Glutamatergic neuron (in vitro differentiated cells): ENCODE results near the gene KCNG2. TPM values are rescaled to one million over a fixed set of nuclear protein-coding genes. Genes with fewer than 3 reads are reported as not detected.

Experiments used
- DNase-seq: peaks from one replicate; pipeline ENCODE4 v3.0.0; 2022
- H3K27ac Mint-ChIP-seq: one replicate; pipeline ENCODE4 v1.8.0; 2020; ENCODE audit warnings: mild to moderate bottlenecking, mixed read lengths, inconsistent platforms; ENCODE audit not compliant: unreplicated experiment
- H3K27me3 Mint-ChIP-seq: one replicate; pipeline ENCODE4 v1.8.0; 2020; ENCODE audit warnings: mild to moderate bottlenecking, moderate library complexity, mixed read lengths, inconsistent platforms; ENCODE audit not compliant: unreplicated experiment
- H3K36me3 Mint-ChIP-seq: one replicate; pipeline ENCODE4 v1.8.0; 2020; ENCODE audit warnings: mild to moderate bottlenecking, mixed read lengths, inconsistent platforms; ENCODE audit not compliant: unreplicated experiment
- H3K4me1 Mint-ChIP-seq: one replicate; pipeline ENCODE4 v1.8.0; 2020; ENCODE audit warnings: mild to moderate bottlenecking, low read depth, mixed read lengths, inconsistent platforms; ENCODE audit not compliant: unreplicated experiment
- H3K4me3 Mint-ChIP-seq: one replicate; pipeline ENCODE4 v1.8.0; 2020; ENCODE audit warnings: mild to moderate bottlenecking, mixed read lengths, inconsistent platforms; ENCODE audit not compliant: unreplicated experiment
- H3K9me3 Mint-ChIP-seq: one replicate; pipeline ENCODE4 v1.8.0; 2020; ENCODE audit warnings: mild to moderate bottlenecking, moderate library complexity, mixed read lengths, inconsistent platforms; ENCODE audit not compliant: unreplicated experiment
- total RNA-seq: library from RNA; stranded (reverse); fragmentation: NEBNext Ultra II Directional; extraction: Animal tissue kit (Norgen Biotek cat#: 25700); gene quantifications from one replicate; pipeline ENCODE4 v1.2.1, GENCODE V29; 2021; ENCODE audit not compliant: unreplicated experiment
- TF ChIP-seq, protein P1 (sequence below): fragments of 200-600 bp; sonication (generic); IDR thresholded peaks from one replicate; pipeline ENCODE4 v1.5.0; 2021; ENCODE audit not compliant: partially characterized antibody, unreplicated experiment

The KCNG2 gene
- total RNA-seq, 1 donor from 2014 or later: 1.6 TPM

DNA sequence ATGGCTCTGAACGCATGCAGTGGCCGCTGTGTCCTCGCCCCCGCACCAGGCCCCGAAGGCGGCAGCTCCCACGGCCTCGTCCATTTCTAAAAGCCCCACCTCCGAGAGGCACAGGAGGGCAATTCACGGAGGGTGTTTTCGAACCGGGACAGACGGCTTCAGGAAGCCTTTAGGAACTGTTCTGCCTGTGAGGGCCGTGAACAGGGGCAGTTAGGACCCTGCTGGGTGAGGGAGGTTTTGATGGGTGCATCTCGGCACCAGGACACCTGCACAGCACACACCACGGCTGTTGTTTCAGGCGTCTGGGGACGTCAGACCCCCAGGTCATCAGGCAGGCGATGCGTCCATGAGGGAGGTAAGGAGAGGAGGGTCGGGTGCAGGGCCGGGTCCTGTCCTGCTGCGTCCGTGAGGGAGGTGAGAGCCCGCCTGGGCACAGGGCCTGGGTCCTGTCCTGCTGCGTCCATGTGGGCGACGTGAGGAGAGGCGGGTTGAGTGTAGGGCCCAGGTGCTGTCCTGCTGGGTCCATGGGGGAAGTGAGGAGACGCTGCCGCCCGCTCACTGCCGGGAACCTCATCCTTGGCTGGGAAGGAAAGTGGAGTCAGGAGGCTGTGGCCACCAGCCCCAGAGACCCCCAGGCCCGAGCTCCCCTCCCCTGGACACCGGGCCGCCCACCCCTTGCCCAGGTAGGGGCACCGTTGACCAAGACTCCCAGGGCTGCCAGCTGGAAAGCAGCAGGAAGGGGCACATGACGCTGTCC, 25.5 kb upstream of the KCNG2 start:
- no peak for DNase-seq
- TF ChIP-seq, protein P1, sequence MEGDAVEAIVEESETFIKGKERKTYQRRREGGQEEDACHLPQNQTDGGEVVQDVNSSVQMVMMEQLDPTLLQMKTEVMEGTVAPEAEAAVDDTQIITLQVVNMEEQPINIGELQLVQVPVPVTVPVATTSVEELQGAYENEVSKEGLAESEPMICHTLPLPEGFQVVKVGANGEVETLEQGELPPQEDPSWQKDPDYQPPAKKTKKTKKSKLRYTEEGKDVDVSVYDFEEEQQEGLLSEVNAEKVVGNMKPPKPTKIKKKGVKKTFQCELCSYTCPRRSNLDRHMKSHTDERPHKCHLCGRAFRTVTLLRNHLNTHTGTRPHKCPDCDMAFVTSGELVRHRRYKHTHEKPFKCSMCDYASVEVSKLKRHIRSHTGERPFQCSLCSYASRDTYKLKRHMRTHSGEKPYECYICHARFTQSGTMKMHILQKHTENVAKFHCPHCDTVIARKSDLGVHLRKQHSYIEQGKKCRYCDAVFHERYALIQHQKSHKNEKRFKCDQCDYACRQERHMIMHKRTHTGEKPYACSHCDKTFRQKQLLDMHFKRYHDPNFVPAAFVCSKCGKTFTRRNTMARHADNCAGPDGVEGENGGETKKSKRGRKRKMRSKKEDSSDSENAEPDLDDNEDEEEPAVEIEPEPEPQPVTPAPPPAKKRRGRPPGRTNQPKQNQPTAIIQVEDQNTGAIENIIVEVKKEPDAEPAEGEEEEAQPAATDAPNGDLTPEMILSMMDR: no peak
- no peak overlapping the region for H3K4me3 Mint-ChIP-seq
- H3K27me3 Mint-ChIP-seq: peaks cover 10% of the 10 kb centered on the region
- peaks cover 25% of the 10 kb centered on the region for H3K9me3 Mint-ChIP-seq
- H3K36me3 Mint-ChIP-seq: peaks cover 18% of the 10 kb centered on the region
- no peak overlapping the region for H3K27ac Mint-ChIP-seq
- H3K4me1 Mint-ChIP-seq: no peaks in the 10 kb centered on the region

DNA sequence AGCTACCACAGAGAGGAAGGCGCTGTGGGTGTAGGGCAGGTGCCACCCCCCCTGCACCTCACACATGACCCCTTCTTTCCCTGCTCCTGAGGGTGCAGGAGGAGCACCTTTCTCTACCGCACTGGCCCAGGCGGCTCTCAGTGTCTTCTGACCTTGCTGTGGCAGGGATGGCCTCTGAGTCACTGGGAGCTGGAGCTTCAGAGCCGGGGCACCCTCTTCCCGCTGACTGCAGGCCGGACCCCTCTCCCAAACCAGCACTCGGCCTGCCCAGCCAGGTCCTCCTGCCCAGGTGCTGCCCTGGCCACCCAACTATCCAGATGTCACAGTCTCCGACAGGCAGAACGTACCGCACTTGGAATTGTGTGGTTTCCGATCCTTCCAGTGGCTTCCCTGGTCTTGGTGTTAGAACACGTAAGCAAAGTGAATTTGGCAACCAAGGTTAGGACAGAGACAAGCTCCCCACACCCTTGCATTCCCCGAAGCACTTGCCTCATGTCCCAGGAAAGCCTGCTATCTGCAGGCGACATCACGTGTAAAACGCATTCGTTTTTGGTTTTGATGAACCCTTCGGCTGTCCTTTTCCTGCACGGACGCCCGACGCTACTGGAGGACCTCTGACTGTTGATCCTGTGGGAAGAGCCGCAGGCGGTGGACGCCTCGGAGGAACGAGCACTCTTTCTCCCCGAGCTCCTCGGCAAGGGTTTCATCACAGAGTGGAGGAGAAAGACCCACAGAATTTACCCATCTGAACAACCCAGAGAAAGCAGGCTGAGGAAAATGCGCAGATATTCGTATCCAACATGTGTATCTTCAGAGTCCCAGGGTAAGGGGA, 24.7 kb upstream of the KCNG2 start:
- H3K9me3 Mint-ChIP-seq: peaks cover 24% of the 10 kb centered on the region
- no peak for DNase-seq
- H3K27ac Mint-ChIP-seq: no peak overlapping the region
- H3K4me1 Mint-ChIP-seq: no peaks in the 10 kb centered on the region
- H3K36me3 Mint-ChIP-seq: peaks cover 10% of the 10 kb centered on the region
- TF ChIP-seq, protein P1: no peak
- no peak overlapping the region for H3K4me3 Mint-ChIP-seq
- peaks cover 12% of the 10 kb centered on the region for H3K27me3 Mint-ChIP-seq

DNA sequence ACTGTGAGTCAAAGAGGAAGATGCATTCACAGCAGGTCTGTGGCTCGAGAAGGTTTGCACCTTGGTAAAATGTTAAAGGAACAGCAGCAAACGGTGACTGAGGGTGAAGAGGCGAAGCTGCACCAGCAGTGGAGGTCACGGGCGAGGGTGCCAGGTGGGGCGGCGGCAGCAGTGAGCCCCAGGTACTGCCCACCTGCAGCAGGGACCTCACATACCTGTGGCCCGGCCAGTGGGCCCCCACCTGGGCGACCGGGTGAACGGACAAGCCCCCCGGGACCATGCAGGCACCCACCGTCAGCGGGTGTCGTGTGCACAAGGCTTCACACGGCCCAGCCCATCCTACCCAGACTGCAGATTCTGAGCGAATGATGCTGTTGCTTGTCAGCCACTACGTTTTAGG, 23.6 kb upstream of the KCNG2 start:
- DNase-seq: no peak
- H3K27me3 Mint-ChIP-seq: peaks cover 12% of the 10 kb centered on the region
- TF ChIP-seq, protein P1: no peak
- H3K9me3 Mint-ChIP-seq: peaks cover 24% of the 10 kb centered on the region
- peaks cover 7% of the 10 kb centered on the region for H3K36me3 Mint-ChIP-seq
- no peak overlapping the region for H3K27ac Mint-ChIP-seq
- no peaks in the 10 kb centered on the region for H3K4me1 Mint-ChIP-seq
- H3K4me3 Mint-ChIP-seq: no peak overlapping the region

DNA sequence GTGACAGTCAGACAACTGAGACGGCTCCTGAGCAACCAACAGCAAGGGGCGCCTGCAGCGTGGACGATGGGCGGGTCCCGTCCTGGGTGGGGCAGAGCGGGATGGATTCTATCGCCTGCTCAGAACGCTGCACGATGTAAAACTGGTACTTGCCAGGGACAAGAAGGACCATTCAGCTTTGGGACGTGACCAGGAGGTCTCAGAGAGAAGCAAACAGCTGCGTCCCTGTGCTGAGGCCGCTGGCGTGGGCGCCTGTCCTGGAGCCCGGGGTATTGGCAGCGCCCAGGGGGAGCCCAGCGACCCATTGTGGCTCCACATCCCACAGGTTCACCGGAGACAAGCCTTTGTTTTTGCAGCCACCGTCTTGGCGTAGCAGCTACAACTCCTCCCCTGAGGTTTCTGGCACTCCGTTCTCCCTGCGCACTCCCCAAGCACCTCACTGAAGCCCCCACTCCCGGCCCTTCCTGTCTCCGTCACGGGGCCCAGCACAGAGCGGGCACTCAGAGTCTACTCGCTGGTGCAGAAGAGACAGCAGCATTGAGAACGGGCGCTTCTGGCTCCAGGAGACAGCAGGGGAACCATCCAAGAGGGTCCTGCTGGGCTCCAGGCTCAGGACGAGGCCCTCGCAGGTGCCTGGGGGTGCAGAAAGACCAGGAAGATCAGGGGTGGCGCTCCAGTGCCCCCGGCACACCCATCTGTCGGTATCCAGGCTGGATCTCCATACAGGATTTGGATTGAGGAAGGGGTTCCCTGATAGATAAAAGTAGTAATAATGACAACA, 22.1 kb upstream of the KCNG2 start:
- no peak overlapping the region for H3K27ac Mint-ChIP-seq
- peaks cover 22% of the 10 kb centered on the region for H3K9me3 Mint-ChIP-seq
- peaks cover 12% of the 10 kb centered on the region for H3K27me3 Mint-ChIP-seq
- TF ChIP-seq, protein P1: no peak
- no peak for DNase-seq
- no peak overlapping the region for H3K4me3 Mint-ChIP-seq
- H3K36me3 Mint-ChIP-seq: peaks cover 7% of the 10 kb centered on the region
- H3K4me1 Mint-ChIP-seq: no peaks in the 10 kb centered on the region
